ENCODE results near the gene ARMC3. TPM values are rescaled to one million over a fixed set of nuclear protein-coding genes. Genes with fewer than 3 reads are reported as not detected.
A peak's percentile ranks its signal among the peaks of the same experiment; 100 is the strongest.

ARMC3 gene
- total and polyA plus RNA-seq, 9 of the 15 experiments (the other 6 are each of a cell fraction or from before 2014, with no cell fraction given) = 0.33 to 1.1 (median 0.62) TPM

DNA sequence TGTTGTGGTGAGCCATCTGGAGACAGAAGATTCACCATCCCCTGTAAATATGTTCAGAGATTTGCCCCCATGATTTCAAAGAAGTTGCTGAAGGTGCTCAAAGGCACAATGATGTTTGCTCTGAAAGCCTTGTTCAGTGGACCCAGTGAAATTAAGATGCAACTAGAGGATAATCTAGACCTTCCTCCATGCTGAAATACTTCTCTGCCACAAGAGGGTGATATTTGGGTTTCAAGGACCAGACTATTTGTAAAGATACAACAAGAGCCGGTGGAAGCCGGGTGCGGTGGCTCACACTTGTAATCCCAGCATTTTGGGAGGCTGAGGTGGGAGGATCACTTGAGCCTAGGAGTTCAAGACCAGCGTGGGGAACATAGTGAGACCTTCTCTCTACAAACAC, 154.0 kb downstream of the ARMC3 start:
- Histone ChIP-seq H3K4me2 (ENCODE audit: insufficient read depth, low read length) (no peak overlapping the region; the same call in 1 of the 2 replicates), H3K4me3 (no peak overlapping the region), H3K27ac (ENCODE audit: extremely low read depth, low read depth, low read length) (no peak overlapping the region), H3K9ac (ENCODE audit: insufficient read depth in 1 of 2, low read depth in 2 of 2, low read length in 2 of 2) (no peak overlapping the region), H2AFZ (ENCODE audit: low read depth, low read length) (peak overlapping the region; percentile 40), H3K9me1 (ENCODE audit: control insufficient read depth, insufficient read depth, low read length) (no peaks in the 10 kb centered on the region), H3K79me2 (ENCODE audit: control insufficient read depth, insufficient read depth, low read length) (no peaks in the 10 kb centered on the region), H3K36me3 (ENCODE audit: control insufficient read depth, insufficient read depth, low read length) (no peaks in the 10 kb centered on the region), H3K4me1 (replicated peaks in 1 of 2; ENCODE audit: control insufficient read depth in 2 of 2, insufficient read depth in 2 of 2, low read length in 2 of 2) (no peaks in the 10 kb centered on the region), H3K9me3 (replicated peaks; ENCODE audit: control insufficient read depth, insufficient read depth, low read depth, low read length) (no peaks in the 10 kb centered on the region), H4K20me1 (replicated peaks; ENCODE audit: control insufficient read depth, insufficient read depth, low read length) (no peaks in the 10 kb centered on the region), H3K27me3 (ENCODE audit: control insufficient read depth in 2 of 2, insufficient read depth in 2 of 2, low read length in 2 of 2) (peaks cover 0 to 4% of the 10 kb centered on the region in 2 experiments; a peak in 1 of 5 replicates)
- FAIRE-seq (peak; percentile 72), ATAC-seq (peak; percentile 93), DNase-seq (ENCODE audit: extremely low read depth in 1 of 4, low spot score in 3 of 4) (peak in 3 of 4 experiments; percentile 17 to 52 (median 43))
- no TSS peak for BruUV-seq (replicated peaks)
- intact Hi-C loops (cut with micrococcal nuclease) = loop anchor here (5.0 kb wide), 1 partner anchor 65 kb away; no protein-coding TSS in a partner anchor
- POLR2A ChIA-PET = interaction anchor here (1.4 kb wide), 1 partner anchor 27 kb away, joined by 4 read pairs; no protein-coding TSS in a partner anchor
- CTCF ChIA-PET (ENCODE audit: low intra/inter-chr PET ratio) = interaction anchor here (0.6 kb wide), 1 partner anchor 1775 kb away, joined by 5 read pairs; no protein-coding TSS in a partner anchor
- no peak for TF ChIP-seq NR2F6 (CRISPR knock-in tag; IDR thresholded peaks at IDR 0.05)
- peak; percentile 42 for TF ChIP-seq REST (IDR thresholded peaks at IDR 0.05; ENCODE audit: borderline replicate concordance)
- no peak for TF ChIP-seq REST (CRISPR knock-in tag; IDR thresholded peaks at IDR 0.05; ENCODE audit: low read depth)
- TF ChIP-seq RCOR1 (IDR thresholded peaks at IDR 0.05; ENCODE audit: borderline replicate concordance in 1 of 2, low read depth in 2 of 2, low read length in 2 of 2) = 0 out of 4 replicates have a peak, but pooled peaks of 1 of the 2 experiments have one; percentile 31
- TF ChIP-seq CTCF (IDR thresholded peaks at IDR 0.05 in 2 of 3, conservative IDR thresholded peaks at IDR 0.05 in 1 of 3; ENCODE audit: insufficient read depth in 2 of 3, low read depth in 1 of 3, low read length in 3 of 3) = peak; percentile 49 to 56 (median 55)
- TF ChIP-seq DIDO1 (tag; IDR thresholded peaks at IDR 0.05; ENCODE audit: low read depth) = no peak
- TF ChIP-seq BDP1 (IDR thresholded peaks at IDR 0.05; ENCODE audit: insufficient read depth, insufficient read length) = no peak
- TF ChIP-seq RAD21 (CRISPR knock-in tag; conservative IDR thresholded peaks at IDR 0.05 in 1 of 2, IDR thresholded peaks at IDR 0.05 in 1 of 2) = peak in 1 of 2 experiments; percentile 57; a peak in 3 of 4 replicates
- 7% methylated on average over 4 of the region's 4 CpGs for WGBS (ENCODE audit: insufficient coverage, low coverage, missing lambda C conversion rate)
- in situ Hi-C loops (cut with MboI) = no loop called here

All from K562 (cell line).